H54 (cell line): Measurements from ENCODE around the gene PHF14.
"Not testable (repeated sequence)": the region's sequence is repeated elsewhere in the genome, so short reads cannot be mapped to it uniquely, and the experiment has no call there.

Experiments used
- DNase-seq: peaks from one replicate; pipeline ENCODE4 v3.0.0; 2011; ENCODE audit warnings: low spot score, mixed read lengths; ENCODE audit not compliant: insufficient read length
- FAIRE-seq: peaks from 3 replicates; lab custom pipeline; 2011; peaks lifted over from hg19 to GRCh38; lab: Jason Lieb, UNC
- POLR2A ChIP-seq: IDR thresholded peaks from 2 replicates; pipeline ENCODE4 v1.6.1; 2011; ENCODE audit warnings: low read depth, mild to moderate bottlenecking, low read length

PHF14 gene

DNA sequence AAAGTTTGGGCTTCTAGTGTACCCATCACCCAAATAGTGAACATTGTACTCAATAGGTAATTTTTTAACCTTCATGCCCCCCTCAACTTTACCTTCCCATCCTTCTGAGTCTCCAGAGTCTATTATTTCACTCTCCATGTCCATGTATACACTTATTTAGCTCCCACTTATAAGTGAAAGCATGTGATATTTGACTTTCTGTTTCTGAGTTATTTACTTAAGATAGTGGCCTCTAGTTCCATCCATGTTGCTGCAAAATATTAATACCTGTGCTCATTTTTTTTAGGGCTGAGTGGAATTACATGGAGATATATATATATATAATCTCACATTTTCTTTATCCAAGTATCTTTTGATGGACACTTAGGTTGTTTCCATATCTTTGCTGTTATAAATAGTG, 21.1 kb upstream of the PHF14 start:
- FAIRE-seq (no peak), DNase-seq (no peak)
- no peak for TF ChIP-seq POLR2A

GRCh38 chr7:10953078-10953750, 20.5 kb upstream of the PHF14 start:
- DNase-seq, FAIRE-seq: not testable (repeated sequence)

- DNase-seq: no peak
- TF ChIP-seq POLR2A: no peak
- FAIRE-seq: no peak
Observed at GRCh38 chr7:10956528-10956927, 17.1 kb upstream of the PHF14 start.

GRCh38 chr7:10960242-10960641, 13.4 kb upstream of the PHF14 start:
- not testable (repeated sequence) for FAIRE-seq, DNase-seq

DNA sequence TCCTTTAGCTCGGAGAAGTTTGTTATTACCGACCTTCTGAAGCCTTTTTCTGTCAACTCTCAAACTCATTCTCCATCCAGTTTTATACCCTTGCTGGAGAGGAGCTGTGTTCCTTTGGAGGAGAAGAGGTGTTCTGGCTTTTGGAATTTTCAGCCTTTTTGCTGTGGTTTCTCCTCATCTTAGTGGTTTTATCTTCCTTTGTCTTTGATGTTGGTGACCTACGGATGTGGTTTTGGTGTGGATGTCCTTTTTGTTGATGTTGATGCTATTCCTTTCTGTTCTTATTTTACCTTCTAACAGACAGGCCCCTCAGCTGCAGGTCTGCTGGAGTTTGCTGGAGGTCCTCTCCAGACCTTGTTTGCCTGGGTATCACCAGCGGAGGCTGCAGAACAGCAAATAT, 8.7 kb upstream of the PHF14 start:
- DNase-seq, FAIRE-seq: not testable (repeated sequence)

GRCh38 chr7:10972174-10972573, 1.5 kb upstream of the PHF14 start:
- no peak for FAIRE-seq
- no peak for DNase-seq
- no peak for TF ChIP-seq POLR2A

GRCh38 chr7:10973942-10974911, 555 bp downstream of the PHF14 start:
- DNase-seq: peak; percentile 38
- peak; percentile 68 for FAIRE-seq
- no peak for TF ChIP-seq POLR2A

DNA sequence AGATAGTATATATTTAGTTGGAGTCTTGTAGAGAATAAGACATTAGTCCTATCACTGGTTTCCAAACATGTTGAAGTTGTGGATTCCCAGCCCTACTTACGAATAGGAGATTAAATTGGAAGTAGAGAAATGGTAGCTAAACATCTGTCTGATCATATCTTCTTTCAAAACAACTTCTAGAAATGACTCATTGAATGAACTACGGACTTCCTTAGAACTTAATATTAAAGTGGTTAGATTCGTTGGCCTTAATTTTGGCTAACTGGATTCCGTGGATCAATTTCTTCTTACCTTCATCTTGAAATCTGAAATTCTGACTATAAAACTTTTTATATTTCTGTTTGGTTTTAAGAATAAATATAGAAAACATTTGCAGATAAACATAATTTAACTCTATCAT, 3.4 kb downstream of the PHF14 start:
- no peak for TF ChIP-seq POLR2A
- no peak for DNase-seq
- no peak for FAIRE-seq

GRCh38 chr7:10981317-10981716, 7.6 kb downstream of the PHF14 start:
- peak; percentile 62 for FAIRE-seq

GRCh38 chr7:10990748-10991147, 17.1 kb downstream of the PHF14 start:
- not testable (repeated sequence) for FAIRE-seq, DNase-seq

More at GRCh38 chr7:10981317-10981716, 7.6 kb downstream of the PHF14 start:
- no peak for DNase-seq
- no peak for TF ChIP-seq POLR2A

- FAIRE-seq, DNase-seq: not testable (repeated sequence)
Observed at GRCh38 chr7:10995482-10996166, 22.0 kb downstream of the PHF14 start.

DNA sequence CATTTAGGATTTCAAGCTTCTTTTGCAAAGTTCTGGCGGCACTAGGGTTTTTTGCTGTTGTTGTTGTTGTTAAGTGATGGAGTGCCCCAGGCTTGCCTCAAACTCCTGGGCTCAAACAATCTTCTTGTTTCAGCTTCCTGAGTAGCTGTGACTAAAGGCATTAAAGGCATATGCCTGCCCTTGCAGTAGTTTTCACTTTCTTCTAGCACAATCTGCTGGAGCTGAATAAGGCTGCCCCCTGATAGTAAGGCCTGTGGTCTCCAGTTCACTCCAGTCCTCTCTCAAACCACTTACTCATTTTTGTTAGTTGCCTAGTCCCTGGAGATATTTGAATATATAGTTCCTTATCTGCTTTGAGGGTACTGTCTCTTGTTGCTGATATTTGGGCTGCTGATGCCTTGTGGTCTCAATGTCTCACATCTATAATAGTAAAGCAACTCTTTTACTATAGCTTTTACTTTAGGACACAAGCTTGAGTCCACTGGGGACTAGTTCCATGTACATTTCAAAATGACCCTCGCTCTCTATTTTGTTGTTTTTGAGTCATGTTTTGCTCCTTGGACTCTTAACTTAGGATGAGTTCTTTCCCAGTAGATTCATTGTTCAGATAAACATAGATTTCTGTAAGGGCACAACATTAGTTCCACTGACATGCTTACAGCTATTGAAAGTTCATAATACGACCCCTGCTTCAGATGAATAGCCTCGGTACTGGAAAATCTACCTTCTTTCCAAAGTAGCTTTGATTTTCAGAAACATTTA, 25.5 kb downstream of the PHF14 start:
- DNase-seq (no peak), FAIRE-seq (no peak)
- no peak for TF ChIP-seq POLR2A

DNA sequence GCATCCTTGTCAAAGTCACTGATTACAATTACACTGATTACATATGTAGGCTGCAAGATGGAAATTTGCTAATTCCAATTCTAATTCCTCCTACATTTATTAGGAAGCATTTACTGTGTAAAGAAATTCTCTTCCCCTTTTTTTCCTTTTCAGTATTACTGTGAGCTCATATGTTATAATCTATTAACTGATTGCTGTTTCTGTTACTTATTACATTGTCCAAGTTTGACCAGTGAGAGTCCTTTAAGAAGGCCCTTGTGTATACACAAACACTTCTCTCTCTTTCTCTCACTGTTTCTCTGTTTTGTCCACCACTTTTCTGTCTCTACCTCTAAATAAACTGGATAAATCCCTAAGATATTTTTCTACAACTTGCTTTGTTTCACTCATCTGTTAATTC, 31.5 kb downstream of the PHF14 start:
- TF ChIP-seq POLR2A: no peak
- no peak for DNase-seq
- FAIRE-seq: no peak

GRCh38 chr7:11006291-11006690, 32.6 kb downstream of the PHF14 start:
- DNase-seq (no peak), FAIRE-seq (no peak)
- no peak for TF ChIP-seq POLR2A
